GM19324 (cell line): Measurements from ENCODE around the gene NFASC.

Experiments
- ATAC-seq: cut with Tn5 transposase; IDR thresholded peaks from one replicate; pipeline ENCODE4 v1.9.1; 2021; ENCODE audit warnings: mild to moderate bottlenecking, moderate library complexity; ENCODE audit not compliant: unreplicated experiment, low FRiP score

NFASC gene

DNA sequence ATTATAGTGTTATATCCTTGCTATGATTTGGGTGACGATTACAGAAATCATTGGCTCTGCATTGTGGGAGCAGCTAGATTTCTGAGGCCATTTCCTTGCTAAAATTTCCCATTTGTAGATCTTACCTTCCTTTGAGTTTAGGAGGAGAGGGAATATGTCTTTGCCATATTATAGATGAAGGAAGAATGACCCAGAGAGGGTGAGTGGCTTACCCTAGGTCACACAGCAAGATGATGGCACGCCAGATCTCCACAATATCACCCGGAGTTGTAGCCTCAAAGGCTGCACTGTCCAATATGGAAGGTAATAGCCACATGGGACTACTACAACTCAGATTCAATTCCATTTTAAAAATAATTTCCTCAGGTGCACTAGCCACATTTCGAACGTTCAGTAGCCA, 182.6 kb downstream of the NFASC start:
- no peak for ATAC-seq

- no peak for ATAC-seq
These were observed 183.4 kb downstream of the NFASC start for GRCh38 chr1:205054013-205054412.

DNA sequence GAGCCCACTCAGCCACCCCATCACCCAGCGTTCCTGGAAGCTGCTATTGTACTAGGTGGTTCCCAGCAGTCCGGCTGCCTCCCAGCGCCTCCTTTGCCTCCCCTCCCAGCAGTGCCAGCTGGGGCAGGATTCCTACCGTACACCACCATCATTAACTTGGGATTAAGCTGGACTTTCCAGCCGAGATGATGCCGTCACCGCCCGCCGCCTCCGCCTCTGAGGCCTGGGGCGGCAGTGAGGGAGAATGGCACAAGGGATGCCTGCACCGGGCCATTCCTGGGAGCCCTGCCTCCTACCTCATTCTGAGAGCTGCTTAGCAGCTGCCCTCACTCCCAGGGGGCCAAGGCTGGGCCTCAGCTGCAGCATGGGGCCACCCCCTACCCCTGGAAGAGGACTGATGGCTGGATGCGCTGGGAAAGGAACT, 185.5 kb downstream of the NFASC start:
- ATAC-seq: no peak

DNA sequence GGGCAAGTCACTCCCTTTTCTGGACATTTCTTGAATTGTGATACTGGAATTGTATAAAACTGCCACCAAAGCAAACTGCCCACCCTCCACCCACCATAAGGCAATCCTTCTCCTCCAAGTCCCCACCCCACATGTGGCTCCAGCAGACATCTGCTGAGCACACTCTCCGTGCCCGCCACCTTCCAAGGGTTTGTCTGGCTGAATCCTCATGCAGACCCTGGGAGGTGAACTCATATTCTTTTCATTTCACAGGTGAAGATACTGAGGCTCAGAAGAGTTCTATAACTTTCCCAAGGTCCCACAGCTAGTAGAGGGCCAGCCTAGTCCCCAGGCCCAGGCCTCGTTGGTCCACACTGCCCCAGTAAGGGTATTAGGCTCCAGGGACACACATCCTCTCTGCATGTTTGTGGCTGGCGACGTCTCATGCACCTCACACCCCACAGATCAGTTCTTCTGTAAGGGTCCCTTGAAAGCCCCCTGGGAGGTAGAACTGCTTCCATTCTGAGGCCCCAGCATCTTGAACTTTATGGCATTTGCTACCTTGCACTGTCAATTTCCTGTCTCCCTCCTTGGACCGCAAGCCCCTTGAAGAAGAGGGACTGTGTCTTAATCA, 186.4 kb downstream of the NFASC start:
- no peak for ATAC-seq

- ATAC-seq: no peak
These were observed 187.3 kb downstream of the NFASC start for GRCh38 chr1:205057808-205058575.

- no peak for ATAC-seq
These were observed 188.2 kb downstream of the NFASC start for GRCh38 chr1:205058853-205059252.

- ATAC-seq: no peak
These were observed 189.0 kb downstream of the NFASC start for GRCh38 chr1:205059660-205060059.

GRCh38 chr1:205060746-205061145, 190.1 kb downstream of the NFASC start:
- no peak for ATAC-seq

GRCh38 chr1:205061227-205061626, 190.6 kb downstream of the NFASC start:
- ATAC-seq: no peak

DNA sequence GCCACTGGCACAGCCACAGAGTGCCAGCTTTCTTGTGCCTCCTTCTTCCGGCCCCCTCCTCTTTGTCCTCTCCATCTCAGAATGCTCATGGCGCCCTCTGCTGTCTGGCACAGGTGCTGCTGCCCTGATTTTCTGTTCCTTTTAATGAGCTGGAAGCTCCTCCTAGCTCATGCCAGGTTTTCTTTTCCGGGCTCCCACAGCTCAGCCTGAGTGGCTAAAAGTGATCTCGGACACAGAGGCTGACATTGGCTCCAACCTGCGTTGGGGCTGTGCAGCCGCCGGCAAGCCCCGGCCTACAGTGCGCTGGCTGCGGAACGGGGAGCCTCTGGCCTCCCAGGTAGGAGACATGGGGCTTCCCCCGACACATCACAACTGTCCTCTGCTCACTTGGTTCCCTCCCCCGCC, 191.0 kb downstream of the NFASC start:
- no peak for ATAC-seq

- ATAC-seq: no peak
These were observed 191.7 kb downstream of the NFASC start for GRCh38 chr1:205062319-205062718.

DNA sequence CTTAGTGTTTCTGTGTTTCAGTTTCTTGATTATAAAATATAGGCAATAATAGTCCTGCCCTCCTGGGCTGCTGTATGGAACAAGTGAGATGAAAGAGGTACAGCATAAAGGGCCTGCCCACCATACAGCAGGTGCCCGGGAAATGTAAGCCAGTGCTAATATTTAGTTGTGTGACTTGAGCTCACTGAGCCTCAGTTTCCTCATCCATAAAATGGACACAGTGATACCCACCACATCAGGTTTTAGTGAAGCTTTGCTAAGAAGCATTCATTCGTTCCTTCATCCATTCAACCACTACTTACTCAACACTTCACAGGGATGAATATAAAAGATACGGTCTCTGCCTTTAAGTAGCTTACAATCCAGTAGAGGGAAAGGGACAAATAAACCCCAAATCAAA, 192.2 kb downstream of the NFASC start:
- no peak for ATAC-seq

DNA sequence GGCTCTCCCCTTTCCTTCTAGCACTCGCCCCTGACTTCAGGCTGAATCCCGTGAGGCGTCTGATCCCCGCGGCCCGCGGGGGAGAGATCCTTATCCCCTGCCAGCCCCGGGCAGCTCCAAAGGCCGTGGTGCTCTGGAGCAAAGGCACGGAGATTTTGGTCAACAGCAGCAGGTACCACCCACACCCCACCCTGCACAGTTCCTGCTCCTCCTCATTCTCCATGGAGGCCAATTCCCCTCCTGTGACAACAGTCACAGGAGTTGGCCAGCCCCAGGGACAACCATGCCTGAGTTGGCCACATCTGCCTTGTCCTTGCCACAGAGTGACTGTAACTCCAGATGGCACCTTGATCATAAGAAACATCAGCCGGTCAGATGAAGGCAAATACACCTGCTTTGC, 193.6 kb downstream of the NFASC start:
- ATAC-seq: no peak

DNA sequence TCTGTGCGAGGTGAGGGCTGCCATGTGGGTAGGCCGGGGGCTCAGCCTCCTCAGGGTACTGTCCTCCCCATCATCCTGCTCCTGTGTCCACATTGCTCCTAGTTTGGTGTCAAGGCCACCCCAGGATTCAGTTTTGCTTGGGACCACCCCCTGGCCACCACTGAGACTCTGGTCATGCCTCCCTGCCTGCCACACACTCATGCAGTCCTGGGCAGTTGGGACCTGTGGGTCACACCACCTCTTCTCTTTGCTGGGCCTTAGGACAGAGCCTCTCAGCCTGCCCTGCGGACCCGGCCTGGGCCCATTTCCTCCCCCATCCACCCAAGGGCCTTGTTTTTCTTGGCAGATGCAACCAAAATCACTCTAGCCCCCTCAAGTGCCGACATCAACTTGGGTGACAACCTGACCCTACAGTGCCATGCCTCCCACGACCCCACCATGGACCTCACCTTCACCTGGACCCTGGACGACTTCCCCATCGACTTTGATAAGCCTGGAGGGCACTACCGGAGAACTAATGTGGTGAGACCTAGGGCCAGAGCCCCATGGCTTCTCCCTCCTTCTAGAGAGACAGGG, 194.2 kb downstream of the NFASC start:
- no peak for ATAC-seq

DNA sequence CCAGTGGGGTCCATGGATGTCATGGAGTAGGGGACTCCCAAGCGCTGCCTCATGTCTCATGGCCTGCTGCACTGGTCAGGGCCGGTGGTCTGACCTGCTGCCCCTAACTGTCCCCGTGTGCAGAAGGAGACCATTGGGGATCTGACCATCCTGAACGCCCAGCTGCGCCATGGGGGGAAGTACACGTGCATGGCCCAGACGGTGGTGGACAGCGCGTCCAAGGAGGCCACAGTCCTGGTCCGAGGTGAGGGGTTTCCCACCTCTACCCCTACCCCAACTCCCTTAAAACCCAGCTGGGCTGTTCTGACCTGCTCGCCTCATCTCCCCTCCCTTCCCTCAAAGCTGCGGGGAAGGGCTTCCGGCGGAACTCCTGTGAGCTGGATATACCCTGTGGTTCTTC, 195.0 kb downstream of the NFASC start:
- ATAC-seq: no peak

- ATAC-seq: no peak
These were observed 195.6 kb downstream of the NFASC start for GRCh38 chr1:205066141-205066818.

DNA sequence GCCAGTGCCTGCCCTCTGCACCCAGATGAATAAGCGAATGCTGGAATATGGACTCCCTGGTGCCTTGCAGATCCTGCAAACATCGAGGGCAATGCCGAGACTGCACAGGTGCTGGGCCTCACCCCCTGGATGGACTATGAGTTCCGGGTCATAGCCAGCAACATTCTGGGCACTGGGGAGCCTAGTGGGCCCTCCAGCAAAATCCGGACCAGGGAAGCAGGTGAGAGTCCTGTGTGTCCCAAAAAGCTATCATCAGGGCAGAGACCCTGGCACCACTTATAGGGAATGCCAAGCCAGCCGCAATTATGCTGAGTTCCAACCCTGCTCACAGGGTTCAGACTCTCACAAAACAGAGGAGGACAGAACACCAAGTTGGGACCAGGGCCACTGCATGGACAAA, 196.4 kb downstream of the NFASC start:
- no peak for ATAC-seq

DNA sequence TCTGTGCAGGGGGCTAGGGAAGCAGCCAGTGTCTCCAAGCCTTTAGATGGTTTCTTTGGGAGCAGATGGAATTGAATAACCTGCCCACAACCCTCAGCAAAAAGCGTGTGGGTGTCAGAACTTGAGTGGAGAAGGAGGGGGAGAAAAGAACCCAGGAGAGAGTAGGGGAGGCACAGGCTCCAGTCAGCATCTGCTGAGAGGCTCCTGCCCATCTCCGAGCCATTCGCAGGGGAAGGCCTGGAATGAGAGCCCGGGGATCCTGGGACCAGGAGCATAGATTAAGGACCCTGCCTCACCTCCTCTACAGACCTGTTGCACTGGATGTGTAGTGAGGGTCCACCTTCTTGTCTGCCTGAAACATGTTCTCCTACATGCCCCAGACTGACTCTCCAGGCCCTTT, 197.3 kb downstream of the NFASC start:
- ATAC-seq: no peak

GRCh38 chr1:205068457-205069040, 197.9 kb downstream of the NFASC start:
- ATAC-seq: no peak

DNA sequence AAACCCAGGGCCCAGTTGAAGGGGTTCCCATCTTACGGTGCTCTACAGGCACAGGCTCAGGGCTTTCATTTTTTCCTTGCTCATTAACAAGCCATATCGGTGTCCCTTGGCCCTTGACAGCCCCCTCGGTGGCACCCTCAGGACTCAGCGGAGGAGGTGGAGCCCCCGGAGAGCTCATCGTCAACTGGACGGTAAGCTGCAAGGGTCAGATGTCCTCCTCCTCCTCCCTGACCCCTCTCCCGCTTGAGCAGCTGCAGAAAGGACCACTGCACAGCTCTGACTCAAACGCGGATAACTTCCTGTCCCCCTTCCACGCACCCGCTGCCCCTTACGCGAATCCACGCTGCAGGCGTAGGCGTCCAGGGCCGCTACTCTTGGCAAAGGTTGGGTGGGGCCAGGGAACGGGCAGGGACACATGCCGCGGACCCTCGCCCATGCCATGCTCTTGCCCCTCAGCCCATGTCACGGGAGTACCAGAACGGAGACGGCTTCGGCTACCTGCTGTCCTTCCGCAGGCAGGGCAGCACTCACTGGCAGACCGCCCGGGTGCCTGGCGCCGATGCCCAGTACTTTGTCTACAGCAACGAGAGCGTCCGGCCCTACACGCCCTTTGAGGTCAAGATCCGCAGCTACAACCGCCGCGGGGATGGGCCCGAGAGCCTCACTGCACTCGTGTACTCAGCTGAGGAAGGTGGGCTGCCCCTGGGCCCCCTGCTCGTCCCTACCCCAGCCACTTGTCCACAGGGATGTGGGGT, 198.9 kb downstream of the NFASC start:
- no peak for ATAC-seq
